ENCODE results near the gene TXNDC2. TPM values are rescaled to one million over a fixed set of nuclear protein-coding genes. Genes with fewer than 3 reads are reported as not detected.

Gene TXNDC2
- total RNA-seq, 1 experiment from 2014 or later, result not detected

DNA sequence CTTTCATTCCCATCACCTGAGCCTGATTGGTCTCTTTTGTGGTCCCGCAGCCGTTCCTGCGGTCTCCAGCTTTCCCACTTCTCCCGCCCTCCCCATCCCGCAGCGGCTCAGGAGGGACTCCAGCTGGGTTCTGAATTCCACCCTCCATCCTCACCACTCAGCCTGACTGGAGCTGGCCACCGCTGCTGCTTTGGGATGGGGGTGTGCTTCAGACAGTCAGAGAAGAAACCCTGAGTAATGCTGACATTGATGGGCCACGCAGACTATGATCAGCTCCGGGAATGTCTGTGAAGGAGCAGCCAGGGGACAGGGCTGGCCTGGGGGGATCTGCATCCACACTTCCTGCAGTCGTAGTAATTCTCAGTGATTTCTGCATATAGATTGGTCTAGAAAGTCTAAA is 45.9 kb upstream of the TXNDC2 start:
- TF ChIP-seq, protein P1, sequence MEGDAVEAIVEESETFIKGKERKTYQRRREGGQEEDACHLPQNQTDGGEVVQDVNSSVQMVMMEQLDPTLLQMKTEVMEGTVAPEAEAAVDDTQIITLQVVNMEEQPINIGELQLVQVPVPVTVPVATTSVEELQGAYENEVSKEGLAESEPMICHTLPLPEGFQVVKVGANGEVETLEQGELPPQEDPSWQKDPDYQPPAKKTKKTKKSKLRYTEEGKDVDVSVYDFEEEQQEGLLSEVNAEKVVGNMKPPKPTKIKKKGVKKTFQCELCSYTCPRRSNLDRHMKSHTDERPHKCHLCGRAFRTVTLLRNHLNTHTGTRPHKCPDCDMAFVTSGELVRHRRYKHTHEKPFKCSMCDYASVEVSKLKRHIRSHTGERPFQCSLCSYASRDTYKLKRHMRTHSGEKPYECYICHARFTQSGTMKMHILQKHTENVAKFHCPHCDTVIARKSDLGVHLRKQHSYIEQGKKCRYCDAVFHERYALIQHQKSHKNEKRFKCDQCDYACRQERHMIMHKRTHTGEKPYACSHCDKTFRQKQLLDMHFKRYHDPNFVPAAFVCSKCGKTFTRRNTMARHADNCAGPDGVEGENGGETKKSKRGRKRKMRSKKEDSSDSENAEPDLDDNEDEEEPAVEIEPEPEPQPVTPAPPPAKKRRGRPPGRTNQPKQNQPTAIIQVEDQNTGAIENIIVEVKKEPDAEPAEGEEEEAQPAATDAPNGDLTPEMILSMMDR (IDR thresholded peaks at IDR 0.05; ENCODE audit: insufficient read depth in 1 of 2, low read depth in 1 of 2, low read length in 1 of 2, severe bottlenecking in 1 of 2, unreplicated experiment in 1 of 2), result no peak
- no peaks in the 10 kb centered on the region for H3K27me3 Mint-ChIP-seq (ENCODE audit: insufficient read depth, unreplicated experiment)
- POLR2A ChIA-PET, result no interaction called here
- H3K36me3 ChIP-seq (ENCODE audit: control insufficient read depth, insufficient read depth, low read length), result no peaks in the 10 kb centered on the region
- BruUV-seq (replicated peaks), result no TSS peak
- H3K4me1 ChIP-seq, result 0 out of 2 replicates have a peak, but pooled peaks cover 6% of the 10 kb centered on the region
- no peaks in the 10 kb centered on the region for H3K27me3 ChIP-seq (replicated peaks; ENCODE audit: control insufficient read depth, insufficient read depth, low read length)
- intact Hi-C loops (cut with micrococcal nuclease; ENCODE audit: unreplicated experiment), result no loop called here
- H3K36me3 Mint-ChIP-seq (ENCODE audit: insufficient read depth, unreplicated experiment), result no peaks in the 10 kb centered on the region
- H3K4me1 Mint-ChIP-seq (ENCODE audit: low read depth, unreplicated experiment), result peaks cover 6% of the 10 kb centered on the region
- CTCF ChIA-PET, result no interaction called here
- H3K4me3 ChIP-seq (ENCODE audit: low read depth, low read length), result no peak overlapping the region
- no peaks in the 10 kb centered on the region for H3K9me3 ChIP-seq
- no peak overlapping the region for H3K27ac Mint-ChIP-seq (ENCODE audit: unreplicated experiment)
- H3K9me3 Mint-ChIP-seq (ENCODE audit: unreplicated experiment), result no peaks in the 10 kb centered on the region
- DNase-seq, result no peak
- no peak overlapping the region for H3K4me3 Mint-ChIP-seq (ENCODE audit: unreplicated experiment)

DNA sequence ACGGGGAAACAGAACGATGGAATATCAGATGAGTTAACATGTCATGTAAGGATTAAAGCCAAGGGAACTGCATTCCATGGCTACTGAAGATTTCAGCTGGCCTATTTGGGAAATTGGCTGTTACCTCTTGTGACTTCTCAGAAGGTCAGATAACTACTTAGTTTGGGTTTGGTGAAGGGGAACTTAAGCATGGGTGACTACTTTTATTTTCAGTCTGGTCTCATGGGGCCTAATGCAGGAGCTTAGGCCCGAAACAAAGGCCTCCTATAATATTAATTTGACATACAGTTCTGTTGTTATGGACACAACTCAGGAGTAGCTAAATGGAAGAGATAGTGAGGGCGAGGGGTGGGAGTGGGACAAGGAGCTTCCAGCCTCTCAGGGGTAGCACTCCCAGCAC is 44.0 kb upstream of the TXNDC2 start:
- Histone ChIP-seq H3K4me3 (ENCODE audit: low read depth, low read length) (no peak overlapping the region), H3K27me3 (replicated peaks; ENCODE audit: control insufficient read depth, insufficient read depth, low read length) (no peaks in the 10 kb centered on the region), H3K36me3 (ENCODE audit: control insufficient read depth, insufficient read depth, low read length) (no peaks in the 10 kb centered on the region), H3K9me3 (no peaks in the 10 kb centered on the region), H3K4me1 (no peaks in the 10 kb centered on the region)
- Mint-ChIP-seq H3K36me3 (ENCODE audit: insufficient read depth, unreplicated experiment) (no peaks in the 10 kb centered on the region), H3K4me3 (ENCODE audit: unreplicated experiment) (no peak overlapping the region), H3K27me3 (ENCODE audit: insufficient read depth, unreplicated experiment) (no peaks in the 10 kb centered on the region), H3K9me3 (ENCODE audit: unreplicated experiment) (no peaks in the 10 kb centered on the region), H3K4me1 (ENCODE audit: low read depth, unreplicated experiment) (peaks cover under 1% of the 10 kb centered on the region), H3K27ac (ENCODE audit: unreplicated experiment) (no peak overlapping the region)
- TF ChIP-seq, protein P1 (IDR thresholded peaks at IDR 0.05; ENCODE audit: insufficient read depth in 1 of 2, low read depth in 1 of 2, low read length in 1 of 2, severe bottlenecking in 1 of 2, unreplicated experiment in 1 of 2), result no peak
- no peak for DNase-seq
- CTCF ChIA-PET, result no interaction called here
- no TSS peak for BruUV-seq (replicated peaks)
- POLR2A ChIA-PET, result no interaction called here
- intact Hi-C loops (cut with micrococcal nuclease; ENCODE audit: unreplicated experiment), result no loop called here

DNA sequence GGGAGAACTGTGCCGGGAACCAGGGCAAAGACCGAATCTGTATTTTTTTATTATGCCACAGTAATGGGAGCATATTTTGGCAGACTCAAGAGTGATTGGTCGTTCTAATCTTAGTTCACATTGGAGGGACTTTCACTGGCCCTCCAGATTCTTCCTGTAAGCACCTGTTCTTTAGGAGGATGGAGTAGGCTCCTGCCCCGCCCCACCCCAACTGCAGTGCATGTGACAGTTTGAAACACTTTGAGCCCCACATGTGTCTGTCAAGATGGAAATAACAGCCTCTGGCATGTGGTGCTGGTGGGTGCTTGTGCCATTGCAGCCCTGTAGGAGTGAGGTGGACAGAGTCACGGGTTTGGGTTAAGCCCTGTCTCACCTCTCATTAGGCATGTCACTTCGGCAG is 43.3 kb upstream of the TXNDC2 start:
- Histone ChIP-seq H3K27me3 (replicated peaks; ENCODE audit: control insufficient read depth, insufficient read depth, low read length) (no peaks in the 10 kb centered on the region), H3K9me3 (no peaks in the 10 kb centered on the region), H3K36me3 (ENCODE audit: control insufficient read depth, insufficient read depth, low read length) (no peaks in the 10 kb centered on the region), H3K4me1 (no peaks in the 10 kb centered on the region), H3K4me3 (ENCODE audit: low read depth, low read length) (no peak overlapping the region)
- Mint-ChIP-seq H3K4me1 (ENCODE audit: low read depth, unreplicated experiment) (no peaks in the 10 kb centered on the region), H3K9me3 (ENCODE audit: unreplicated experiment) (no peaks in the 10 kb centered on the region), H3K27ac (ENCODE audit: unreplicated experiment) (no peak overlapping the region), H3K27me3 (ENCODE audit: insufficient read depth, unreplicated experiment) (no peaks in the 10 kb centered on the region), H3K4me3 (ENCODE audit: unreplicated experiment) (no peak overlapping the region), H3K36me3 (ENCODE audit: insufficient read depth, unreplicated experiment) (no peaks in the 10 kb centered on the region)
- no TSS peak for BruUV-seq (replicated peaks)
- DNase-seq, result no peak
- ChIA-PET CTCF (no interaction called here), POLR2A (no interaction called here)
- intact Hi-C loops (cut with micrococcal nuclease; ENCODE audit: unreplicated experiment), result no loop called here
- TF ChIP-seq, protein P1 (IDR thresholded peaks at IDR 0.05; ENCODE audit: insufficient read depth in 1 of 2, low read depth in 1 of 2, low read length in 1 of 2, severe bottlenecking in 1 of 2, unreplicated experiment in 1 of 2), result no peak
